HL-60 (cell line): ENCODE measurements around the gene CABLES2.

Source experiments
- DNase-seq, 2 experiments: peaks; one replicate each; pipeline ENCODE4 v3.0.0-alpha.2; 2010 to 2020; ENCODE audit warnings: low read depth in 1 of 2, low spot score in 1 of 2
- H3K27ac ChIP-seq: fragments of 250-450 bp; sonication (Bioruptor Pico); replicated peaks from 2 replicates; pipeline ENCODE4 v1.5.1; 2020; ENCODE audit warnings: mild to moderate bottlenecking, moderate library complexity
- H3K27me3 ChIP-seq: fragments of 250-450 bp; sonication (Bioruptor Pico); 2 replicates; pipeline ENCODE4 v1.5.1; 2021; ENCODE audit warnings: mild to moderate bottlenecking, moderate library complexity; ENCODE audit not compliant: insufficient read depth, poor library complexity, severe bottlenecking
- H3K4me3 ChIP-seq: replicated peaks from 2 replicates; pipeline ENCODE4 v1.5.1; 2011; ENCODE audit warnings: mild to moderate bottlenecking, control low read depth, low read length; ENCODE audit not compliant: insufficient read depth
- GABPA ChIP-seq: IDR thresholded peaks from 2 replicates; pipeline ENCODE4 v1.6.1; 2012; ENCODE audit warnings: low read depth
- POLR2AphosphoS5 ChIP-seq: IDR thresholded peaks from 2 replicates; pipeline ENCODE4 v1.6.1; 2012; ENCODE audit warnings: low read depth
- REST ChIP-seq: IDR thresholded peaks from 2 replicates; pipeline ENCODE4 v1.6.1; 2012; ENCODE audit warnings: low read depth; ENCODE audit not compliant: insufficient replicate concordance
- SPI1 ChIP-seq: IDR thresholded peaks from 2 replicates; pipeline ENCODE4 v1.6.1; 2012; ENCODE audit warnings: low read depth, mild to moderate bottlenecking, borderline replicate concordance
- TF ChIP-seq, protein P1 (sequence below): IDR thresholded peaks from one replicate; pipeline ENCODE4 v1.5.1; 2011; ENCODE audit warnings: low read length, control low read depth, inconsistent platforms; ENCODE audit not compliant: insufficient read depth

CABLES2 gene

DNA sequence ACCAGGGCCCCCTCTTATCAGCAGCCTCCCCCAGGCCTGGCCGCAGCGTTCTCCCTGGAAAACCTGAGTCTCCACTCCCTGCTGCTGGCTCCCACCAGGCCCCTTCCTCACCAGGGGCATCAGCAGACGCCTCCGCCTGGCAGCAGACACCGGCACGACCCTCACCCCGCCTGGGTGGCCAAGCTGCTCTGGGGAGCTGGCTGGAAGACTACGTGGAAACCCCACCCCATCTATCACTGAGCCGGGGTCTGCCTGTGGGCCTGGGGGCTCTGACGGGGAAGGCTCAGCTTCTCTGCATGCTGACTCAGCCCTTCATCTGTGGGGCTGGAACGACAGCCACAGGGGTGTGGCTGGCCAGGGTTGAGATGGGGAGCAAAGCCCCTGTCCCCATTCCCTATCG is 39.4 kb upstream of the CABLES2 start:
- TF ChIP-seq GABPA (no peak), POLR2AphosphoS5 (no peak), SPI1 (no peak)
- Histone ChIP-seq H3K4me3 (no peak overlapping the region), H3K27me3 (peaks cover 5% of the 10 kb centered on the region), H3K27ac (no peak overlapping the region)
- DNase-seq = no peak

- TF ChIP-seq REST (no peak), GABPA (no peak), POLR2AphosphoS5 (no peak), SPI1 (no peak)
- TF ChIP-seq, protein P1, sequence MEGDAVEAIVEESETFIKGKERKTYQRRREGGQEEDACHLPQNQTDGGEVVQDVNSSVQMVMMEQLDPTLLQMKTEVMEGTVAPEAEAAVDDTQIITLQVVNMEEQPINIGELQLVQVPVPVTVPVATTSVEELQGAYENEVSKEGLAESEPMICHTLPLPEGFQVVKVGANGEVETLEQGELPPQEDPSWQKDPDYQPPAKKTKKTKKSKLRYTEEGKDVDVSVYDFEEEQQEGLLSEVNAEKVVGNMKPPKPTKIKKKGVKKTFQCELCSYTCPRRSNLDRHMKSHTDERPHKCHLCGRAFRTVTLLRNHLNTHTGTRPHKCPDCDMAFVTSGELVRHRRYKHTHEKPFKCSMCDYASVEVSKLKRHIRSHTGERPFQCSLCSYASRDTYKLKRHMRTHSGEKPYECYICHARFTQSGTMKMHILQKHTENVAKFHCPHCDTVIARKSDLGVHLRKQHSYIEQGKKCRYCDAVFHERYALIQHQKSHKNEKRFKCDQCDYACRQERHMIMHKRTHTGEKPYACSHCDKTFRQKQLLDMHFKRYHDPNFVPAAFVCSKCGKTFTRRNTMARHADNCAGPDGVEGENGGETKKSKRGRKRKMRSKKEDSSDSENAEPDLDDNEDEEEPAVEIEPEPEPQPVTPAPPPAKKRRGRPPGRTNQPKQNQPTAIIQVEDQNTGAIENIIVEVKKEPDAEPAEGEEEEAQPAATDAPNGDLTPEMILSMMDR = no peak
- Histone ChIP-seq H3K27ac (no peak overlapping the region), H3K4me3 (no peak overlapping the region), H3K27me3 (peaks cover 5% of the 10 kb centered on the region)
- DNase-seq = no peak
These were observed 38.7 kb upstream of the CABLES2 start for GRCh38 chr20:62445553-62446340.

DNA sequence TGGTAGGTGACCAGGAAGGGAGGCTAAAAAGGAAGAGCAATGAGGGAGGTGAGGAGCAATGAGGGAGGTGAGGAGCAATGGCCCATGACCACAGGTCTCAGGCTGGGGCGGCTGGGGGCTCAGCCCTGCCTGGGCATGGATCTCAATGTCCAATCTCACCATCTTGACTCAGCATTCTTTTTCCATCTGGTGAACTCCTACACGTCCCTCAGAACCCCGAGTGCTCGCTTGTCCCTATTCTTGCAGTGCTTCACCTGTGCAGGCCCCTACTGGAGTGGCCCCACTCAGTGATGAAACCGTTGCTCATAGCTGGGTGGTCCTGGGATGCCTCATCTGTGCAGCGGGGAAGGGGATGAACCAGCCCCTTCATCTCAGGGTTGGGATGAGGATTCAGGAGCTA is 37.2 kb upstream of the CABLES2 start:
- TF ChIP-seq REST (no peak), SPI1 (no peak), POLR2AphosphoS5 (no peak), GABPA (no peak)
- TF ChIP-seq, protein P1 = no peak
- H3K27me3 ChIP-seq = peaks cover 5% of the 10 kb centered on the region
- no peak overlapping the region for H3K27ac ChIP-seq
- no peak for DNase-seq
- H3K4me3 ChIP-seq = no peak overlapping the region

DNA sequence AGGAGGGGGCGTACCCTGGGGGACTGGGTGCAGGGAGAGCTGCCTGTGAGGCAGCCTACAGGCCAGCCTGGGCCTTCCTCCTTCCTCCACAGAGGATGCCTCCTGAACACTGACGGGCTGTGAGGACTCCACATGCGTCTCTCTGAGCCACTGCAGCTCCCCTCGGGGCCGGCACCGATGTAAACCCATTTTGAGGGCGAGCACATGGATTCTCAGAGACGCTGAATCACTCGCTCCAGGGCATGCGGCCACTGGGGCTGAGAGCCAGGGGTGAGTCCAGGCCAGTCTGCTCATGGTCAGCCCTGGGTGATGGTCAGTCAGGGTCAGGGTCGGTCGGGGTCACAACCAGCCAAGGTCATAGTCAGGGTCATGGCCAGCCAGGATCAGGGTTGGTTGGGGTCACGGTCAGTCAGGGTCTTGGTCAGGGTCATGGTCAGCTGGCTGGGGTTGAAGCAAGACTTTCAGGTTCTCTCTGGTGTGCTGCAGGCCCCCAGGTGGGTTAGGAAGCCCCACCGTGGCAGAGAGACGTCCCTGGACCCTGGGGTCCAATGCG is 35.0 kb upstream of the CABLES2 start:
- no peak for DNase-seq
- TF ChIP-seq GABPA (no peak), SPI1 (no peak), POLR2AphosphoS5 (no peak), REST (no peak)
- TF ChIP-seq, protein P1 = no peak
- H3K27me3 ChIP-seq = peaks cover 5% of the 10 kb centered on the region
- H3K4me3 ChIP-seq = no peak overlapping the region
- H3K27ac ChIP-seq = no peak overlapping the region
